WTC11 (cell line): ENCODE data around the gene RXRA. TPM values are rescaled to one million over a fixed set of nuclear protein-coding genes. Genes with fewer than 3 reads are reported as not detected.

Experiments
- ATAC-seq: fragments of 200-7000 bp; cut with Tn5 transposase; 2 replicates; pipeline ENCODE4 v1.10.0; 2021; ENCODE audit warnings: mild to moderate bottlenecking, moderate library complexity
- CTCF ChIA-PET: fragments of 300-600 bp; sonication (Branson Sonifier 250); formaldehyde crosslinking; loops from one replicate; lab custom pipeline; 2021; ENCODE audit warnings: antibody characterized with exemption; lab: Charles Lee
- POLR2A ChIA-PET: fragments of 350-600 bp; sonication (Branson Sonifier 250); formaldehyde crosslinking; loops from one replicate; lab custom pipeline; 2021; ENCODE audit warnings: antibody characterized with exemption; lab: Charles Lee
- DNase-seq: peaks from one replicate; pipeline ENCODE4 v3.0.0; 2021; ENCODE audit warnings: low spot score
- H3K27ac Mint-ChIP-seq: 2 replicates; pipeline ENCODE4 v1.8.0; 2021; ENCODE audit warnings: mixed read lengths
- H3K27me3 Mint-ChIP-seq: 2 replicates; pipeline ENCODE4 v1.8.0; 2021; ENCODE audit warnings: low read depth, mild to moderate bottlenecking, moderate library complexity, mixed read lengths
- H3K36me3 Mint-ChIP-seq: 2 replicates; pipeline ENCODE4 v1.8.0; 2021; ENCODE audit warnings: mixed read lengths
- H3K4me1 Mint-ChIP-seq: 2 replicates; pipeline ENCODE4 v1.8.0; 2022; ENCODE audit warnings: mixed read lengths
- H3K4me3 Mint-ChIP-seq: 2 replicates; pipeline ENCODE4 v1.8.0; 2021; ENCODE audit warnings: mild to moderate bottlenecking, moderate library complexity, mixed read lengths
- H3K9me3 Mint-ChIP-seq: 2 replicates; pipeline ENCODE4 v1.8.0; 2021; ENCODE audit warnings: mixed read lengths
- AR ChIP-seq: fragments of 250-450 bp; sonication (Bioruptor Pico); IDR thresholded peaks from 2 replicates; pipeline ENCODE4 v1.9.0; 2021; ENCODE audit warnings: mild to moderate bottlenecking
- CBFB ChIP-seq: sonication (generic); formaldehyde crosslinking; IDR thresholded peaks from 2 replicates; pipeline ENCODE4 v1.8.1; 2022; ENCODE audit warnings: mild to moderate bottlenecking, low read depth, missing genetic modification reagents
- CDX4 ChIP-seq: fragments of 250-450 bp; sonication (Bioruptor Pico); IDR thresholded peaks from 2 replicates; pipeline ENCODE4 v1.9.0; 2021; ENCODE audit warnings: moderate library complexity, mild to moderate bottlenecking, inconsistent platforms, borderline replicate concordance
- CREB1 ChIP-seq: sonication (generic); formaldehyde crosslinking; IDR thresholded peaks from 2 replicates; pipeline ENCODE4 v1.8.0; 2023; ENCODE audit warnings: mild to moderate bottlenecking, missing genetic modification reagents
- E2F1 ChIP-seq: sonication (generic); formaldehyde crosslinking; IDR thresholded peaks from 2 replicates; pipeline ENCODE4 v1.8.0; 2022; ENCODE audit warnings: mild to moderate bottlenecking, missing genetic modification reagents
- ELF4 ChIP-seq: sonication (generic); formaldehyde crosslinking; IDR thresholded peaks from 2 replicates; pipeline ENCODE4 v1.8.1; 2022; ENCODE audit warnings: low read depth, mild to moderate bottlenecking, moderate library complexity, missing genetic modification reagents
- EMX1 ChIP-seq: fragments of 250-450 bp; sonication (Bioruptor Pico); IDR thresholded peaks from 2 replicates; pipeline ENCODE4 v1.8.0; 2021; ENCODE audit warnings: mild to moderate bottlenecking
- ESRRA ChIP-seq: sonication (generic); formaldehyde crosslinking; IDR thresholded peaks from 2 replicates; pipeline ENCODE4 v1.8.1; 2022; ENCODE audit warnings: mild to moderate bottlenecking, missing genetic modification reagents, borderline replicate concordance
- ETV6 ChIP-seq: sonication (generic); formaldehyde crosslinking; IDR thresholded peaks from 2 replicates; pipeline ENCODE4 v1.8.1; 2022; ENCODE audit warnings: mild to moderate bottlenecking, missing genetic modification reagents
- GTF2I ChIP-seq: fragments of 250-450 bp; sonication (Bioruptor Pico); conservative IDR thresholded peaks from 2 replicates; pipeline ENCODE4 v1.4.0; 2021; ENCODE audit warnings: mild to moderate bottlenecking
- MLX ChIP-seq: sonication (generic); formaldehyde crosslinking; IDR thresholded peaks from 2 replicates; pipeline ENCODE4 v1.8.1; 2023; ENCODE audit warnings: mild to moderate bottlenecking, missing genetic modification reagents, moderate library complexity
- MXD4 ChIP-seq: fragments of 250-450 bp; sonication (Bioruptor Pico); IDR thresholded peaks from 2 replicates; pipeline ENCODE4 v1.8.0; 2021; ENCODE audit warnings: mild to moderate bottlenecking, moderate library complexity, borderline replicate concordance
- NR1H2 ChIP-seq: sonication (generic); formaldehyde crosslinking; IDR thresholded peaks from 2 replicates; pipeline ENCODE4 v1.9.0; 2021; ENCODE audit warnings: mild to moderate bottlenecking, moderate library complexity, missing genetic modification reagents
- NR2C2 ChIP-seq: sonication (generic); formaldehyde crosslinking; IDR thresholded peaks from 2 replicates; pipeline ENCODE4 v1.8.0; 2022; ENCODE audit warnings: mild to moderate bottlenecking, missing genetic modification reagents
- PREB ChIP-seq: sonication (generic); formaldehyde crosslinking; IDR thresholded peaks from 2 replicates; pipeline ENCODE4 v1.8.1; 2022; ENCODE audit warnings: mild to moderate bottlenecking, missing genetic modification reagents, moderate library complexity, borderline replicate concordance
- SMAD3 ChIP-seq: sonication (generic); formaldehyde crosslinking; IDR thresholded peaks from 2 replicates; pipeline ENCODE4 v1.8.0; 2022; ENCODE audit warnings: missing genetic modification reagents, mild to moderate bottlenecking, borderline replicate concordance
- STAT6 ChIP-seq: sonication (generic); formaldehyde crosslinking; conservative IDR thresholded peaks from 2 replicates; pipeline ENCODE4 v1.8.1; 2023; ENCODE audit warnings: mild to moderate bottlenecking, low read depth, missing genetic modification reagents, moderate library complexity
- ZMAT4 ChIP-seq: fragments of 250-450 bp; sonication (Bioruptor Pico); IDR thresholded peaks from 2 replicates; pipeline ENCODE4 v1.9.0; 2021; ENCODE audit warnings: mild to moderate bottlenecking
- ZNF138 ChIP-seq: sonication (generic); formaldehyde crosslinking; conservative IDR thresholded peaks from 2 replicates; pipeline ENCODE4 v1.8.1; 2022; ENCODE audit warnings: mild to moderate bottlenecking, moderate library complexity, missing genetic modification reagents
- ZNF317 ChIP-seq: sonication (generic); formaldehyde crosslinking; IDR thresholded peaks from 2 replicates; pipeline ENCODE4 v1.8.1; 2023; ENCODE audit warnings: low read depth, mild to moderate bottlenecking, moderate library complexity, missing genetic modification reagents, borderline replicate concordance
- ZNF425 ChIP-seq: fragments of 250-450 bp; sonication (Bioruptor Pico); conservative IDR thresholded peaks from 2 replicates; pipeline ENCODE4 v1.9.0; 2021; ENCODE audit warnings: mild to moderate bottlenecking
- ZNF671 ChIP-seq: fragments of 250-450 bp; sonication (Bioruptor Pico); IDR thresholded peaks from 2 replicates; pipeline ENCODE4 v1.8.0; 2021; ENCODE audit warnings: mild to moderate bottlenecking
- total RNA-seq: library from RNA; stranded (reverse); gene quantifications from 3 replicates; pipeline ENCODE4 v1.2.3, GENCODE V29; 2021

The RXRA gene
- total RNA-seq, 1 experiment from 2014 or later: 27.5 TPM

GRCh38 chr9:134439368-134439784, 113.1 kb downstream of the RXRA start (continued):
- TF ChIP-seq STAT6 (CRISPR knock-in tag) (no peak), SMAD3 (CRISPR knock-in tag) (no peak), ZNF671 (CRISPR knock-in tag) (no peak), MLX (CRISPR knock-in tag) (no peak), ESRRA (CRISPR knock-in tag) (no peak), CREB1 (CRISPR knock-in tag) (no peak), PREB (CRISPR knock-in tag) (no peak), GTF2I (CRISPR knock-in tag) (no peak), ELF4 (CRISPR knock-in tag) (no peak)
- TF ChIP-seq, all 79 proteins: peak for 0

GRCh38 chr9:134440636-134441226, 114.5 kb downstream of the RXRA start:
- H3K4me1 Mint-ChIP-seq: no peaks in the 10 kb centered on the region
- ChIA-PET CTCF (no interaction called here), POLR2A (no interaction called here)
- H3K27me3 Mint-ChIP-seq: no peaks in the 10 kb centered on the region
- no peaks in the 10 kb centered on the region for H3K36me3 Mint-ChIP-seq
- H3K4me3 Mint-ChIP-seq: no peak overlapping the region
- ATAC-seq (no peak), DNase-seq (no peak)
- TF ChIP-seq E2F1 (CRISPR knock-in tag) (no peak), AR (CRISPR knock-in tag) (no peak), EMX1 (no peak), MXD4 (CRISPR knock-in tag) (no peak), ELF4 (CRISPR knock-in tag) (no peak), ZNF138 (CRISPR knock-in tag) (no peak), ETV6 (no peak), CREB1 (CRISPR knock-in tag) (no peak), CBFB (CRISPR knock-in tag) (no peak), NR1H2 (CRISPR knock-in tag) (no peak), ZNF317 (CRISPR knock-in tag) (no peak), ZMAT4 (CRISPR knock-in tag) (no peak), ZNF425 (CRISPR knock-in tag) (no peak), NR2C2 (no peak), CDX4 (CRISPR knock-in tag) (no peak)
- H3K27ac Mint-ChIP-seq: peak overlapping the region; percentile 49; the same call in 1 of the 2 replicates
- peaks cover 7% of the 10 kb centered on the region for H3K9me3 Mint-ChIP-seq
